8988T (cell line): Measurements from ENCODE around the gene ANKRD36C.
"Not testable (repeated sequence)": the region's sequence is repeated elsewhere in the genome, so short reads cannot be mapped to it uniquely, and the experiment has no call there.

Source experiments
- DNase-seq: peaks from one replicate; pipeline ENCODE4 v3.0.0; 2011

ANKRD36C gene

DNA sequence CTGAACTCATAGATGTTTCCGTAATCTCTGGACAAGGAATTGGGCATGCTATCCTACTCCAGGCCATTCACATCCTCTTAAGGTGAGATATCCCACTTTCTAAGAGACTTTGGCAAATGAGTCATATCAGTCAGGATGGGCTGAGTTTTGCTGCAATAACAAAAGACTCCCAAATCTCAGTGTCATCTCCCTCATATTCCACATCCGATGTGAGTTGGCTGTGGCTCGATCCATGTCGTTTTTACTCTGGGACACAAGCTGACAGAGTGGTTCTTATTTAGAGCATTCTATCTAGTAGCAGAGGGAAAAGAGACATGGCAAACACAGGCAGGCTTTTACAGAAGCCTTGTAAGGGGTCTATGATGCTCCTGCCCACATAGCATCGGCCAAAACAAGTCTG lies 14.6 kb upstream of the ANKRD36C start:
- not testable (repeated sequence) for DNase-seq

DNA sequence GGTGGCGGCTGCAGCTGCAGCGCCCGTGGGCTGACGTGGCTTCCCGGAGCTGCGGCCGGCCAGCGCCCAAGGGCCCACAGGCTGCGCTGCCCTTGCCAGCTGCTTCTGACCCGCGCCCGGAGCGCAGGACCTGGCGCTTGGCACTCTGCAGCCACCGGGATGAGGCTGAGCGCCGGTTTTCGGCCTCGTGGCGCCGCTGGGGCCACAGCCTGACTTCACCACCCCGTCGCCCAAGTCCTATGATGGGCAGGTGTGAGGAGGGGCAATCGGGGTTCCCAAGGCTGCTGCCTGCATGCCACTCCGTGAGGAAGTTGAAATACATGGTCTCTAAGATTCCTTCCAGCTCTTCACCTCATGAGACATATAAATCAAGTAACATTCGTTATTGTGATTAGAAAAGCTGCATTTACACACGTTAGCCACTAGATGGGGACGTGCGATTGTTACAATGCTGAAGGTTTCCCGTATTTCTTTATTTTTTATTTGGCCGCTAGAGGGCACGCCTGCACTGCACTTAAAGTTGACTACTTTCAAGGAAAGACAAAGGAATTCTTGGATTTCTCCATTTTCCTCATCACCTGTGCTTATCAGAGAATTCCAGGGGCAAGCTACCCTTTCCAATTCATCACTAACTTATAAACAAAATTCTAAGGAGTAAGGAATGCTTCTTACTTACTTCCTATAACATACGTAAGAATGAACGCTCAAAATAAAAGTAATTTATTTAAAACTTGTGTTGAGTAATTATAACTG lies 1.1 kb upstream of the ANKRD36C start:
- DNase-seq, result not testable (repeated sequence)

DNA sequence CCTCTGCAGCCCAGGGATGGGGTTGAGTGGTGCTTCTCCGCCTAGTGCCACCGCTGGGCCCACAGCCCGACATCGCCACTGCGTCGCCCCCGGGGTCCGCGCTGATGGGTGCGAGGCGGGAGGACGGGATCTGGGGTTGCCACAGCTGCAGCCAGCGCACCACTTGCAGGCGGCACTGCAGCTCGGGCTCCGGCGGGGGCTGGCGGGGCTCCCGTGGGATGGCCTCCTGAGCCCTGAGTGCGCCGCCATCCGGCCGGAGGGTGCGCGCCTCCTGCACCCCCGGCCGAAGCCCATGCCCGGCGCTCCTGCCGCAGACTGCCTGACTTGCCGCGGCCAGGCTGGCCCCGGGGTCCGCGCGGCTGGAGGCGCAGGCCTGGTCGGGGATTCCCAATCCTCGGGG lies 478 bp upstream of the ANKRD36C start:
- DNase-seq, result not testable (repeated sequence)

DNA sequence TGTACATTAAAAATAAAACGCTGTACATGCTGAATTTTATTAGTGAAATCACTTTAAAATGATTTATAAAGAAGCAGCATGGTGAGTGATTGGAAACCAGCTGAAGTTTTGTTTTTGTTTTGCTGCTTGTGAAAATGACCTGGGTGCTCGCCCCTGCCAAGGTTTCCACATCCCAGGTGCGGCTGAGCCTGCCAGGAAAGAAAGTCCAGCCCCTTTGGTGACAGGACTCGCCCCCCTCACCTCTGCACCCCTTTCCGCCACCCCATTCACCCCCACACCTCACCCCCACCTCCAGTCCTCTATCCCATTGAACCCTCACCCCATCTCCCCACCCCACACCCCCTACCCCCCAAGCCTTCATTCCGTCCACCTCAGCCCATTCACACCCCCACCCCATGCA lies 740 bp downstream of the ANKRD36C start:
- DNase-seq, result not testable (repeated sequence)

DNA sequence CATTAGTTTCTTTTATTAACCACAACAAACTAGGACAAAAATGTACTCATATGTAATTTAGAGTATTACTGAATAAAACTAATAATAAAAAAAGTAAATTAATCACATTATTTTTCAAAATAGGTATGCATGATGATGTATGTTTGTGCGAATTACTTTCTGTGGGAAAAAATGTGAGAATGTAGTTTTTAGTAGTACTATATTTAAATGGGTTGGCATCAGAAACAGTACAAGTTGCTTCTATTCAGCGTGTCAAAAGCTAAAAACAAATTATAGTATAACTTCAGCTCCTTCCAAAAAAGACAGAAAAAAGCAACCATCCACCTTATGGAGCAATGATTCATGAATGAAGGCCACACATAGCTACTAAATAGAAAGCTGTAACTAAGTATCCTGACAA lies 40.0 kb downstream of the ANKRD36C start:
- DNase-seq, result not testable (repeated sequence)

DNA sequence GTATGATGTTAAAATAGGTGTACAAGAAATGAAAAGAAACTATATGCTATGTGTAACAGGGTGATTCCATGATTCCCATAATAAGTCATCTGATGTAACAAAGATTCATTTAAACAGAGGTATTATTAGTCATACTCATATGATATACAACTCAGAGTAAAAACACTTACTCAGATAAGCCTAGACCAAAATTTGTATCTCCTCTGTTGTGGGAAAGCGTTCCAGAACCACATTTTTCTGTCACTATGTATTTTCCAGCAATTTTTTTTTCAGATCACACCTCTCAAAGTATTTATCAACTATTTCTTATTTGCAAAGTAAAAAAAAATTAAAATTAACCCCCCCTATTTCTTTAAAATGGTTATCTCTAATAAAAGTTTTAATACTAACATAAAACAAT lies 43.6 kb downstream of the ANKRD36C start:
- not testable (repeated sequence) for DNase-seq

DNA sequence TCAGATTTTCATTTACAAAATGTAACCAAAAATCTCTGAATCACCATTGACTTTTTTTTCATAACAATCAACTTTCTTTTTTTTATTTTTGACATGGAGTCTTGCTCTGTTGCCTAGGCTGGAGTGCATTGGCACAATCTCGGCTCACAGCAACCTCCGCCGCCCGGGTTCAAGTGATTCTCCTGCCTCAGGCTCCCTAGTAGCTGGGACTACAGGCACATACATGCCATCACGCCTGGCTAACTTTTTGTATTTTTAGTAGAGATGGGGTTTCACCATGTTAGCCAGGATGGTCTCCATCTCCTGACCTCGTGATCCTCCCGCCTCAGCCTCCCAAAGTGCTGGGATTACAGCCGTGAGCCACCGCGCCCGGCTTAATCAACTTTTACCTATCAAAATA lies 51.7 kb downstream of the ANKRD36C start:
- DNase-seq, result not testable (repeated sequence)

DNA sequence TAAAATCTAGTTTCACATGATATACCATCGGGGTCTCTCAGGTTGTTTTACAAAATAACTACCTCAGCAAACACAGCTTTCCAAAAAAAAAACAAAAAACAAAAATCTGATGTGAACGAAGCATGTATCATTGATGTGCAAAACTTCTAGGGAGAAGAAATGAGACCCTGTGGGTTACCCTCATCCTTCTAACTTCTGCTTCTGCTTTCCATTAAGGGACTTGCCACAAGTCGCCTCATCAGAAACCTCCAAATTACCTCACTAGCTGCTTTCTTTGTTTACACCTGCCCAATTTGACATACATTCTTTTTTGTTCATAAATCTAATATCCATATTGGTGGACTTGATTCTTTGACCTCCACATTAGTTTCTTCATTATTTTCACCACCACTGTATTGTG lies 60.9 kb downstream of the ANKRD36C start:
- DNase-seq, result not testable (repeated sequence)

DNA sequence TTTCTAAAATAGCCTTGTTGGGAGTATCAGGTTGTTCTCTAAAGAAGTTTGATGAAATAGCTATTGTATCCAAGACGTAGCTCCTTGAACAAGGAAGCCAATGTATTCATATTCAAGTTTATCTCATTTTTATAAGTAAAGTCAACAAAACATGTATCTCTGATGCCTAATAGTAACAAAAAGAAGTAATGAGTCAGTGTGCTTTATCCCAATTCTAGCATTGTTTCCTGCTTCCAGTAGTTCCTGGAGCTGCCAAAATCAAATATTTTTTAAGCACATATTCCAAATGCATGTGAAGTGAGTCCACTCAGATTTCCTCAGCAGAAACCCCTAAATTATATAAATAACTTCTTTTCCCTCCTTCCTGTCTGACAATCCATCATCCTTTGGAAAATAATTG lies 74.6 kb downstream of the ANKRD36C start:
- not testable (repeated sequence) for DNase-seq

DNA sequence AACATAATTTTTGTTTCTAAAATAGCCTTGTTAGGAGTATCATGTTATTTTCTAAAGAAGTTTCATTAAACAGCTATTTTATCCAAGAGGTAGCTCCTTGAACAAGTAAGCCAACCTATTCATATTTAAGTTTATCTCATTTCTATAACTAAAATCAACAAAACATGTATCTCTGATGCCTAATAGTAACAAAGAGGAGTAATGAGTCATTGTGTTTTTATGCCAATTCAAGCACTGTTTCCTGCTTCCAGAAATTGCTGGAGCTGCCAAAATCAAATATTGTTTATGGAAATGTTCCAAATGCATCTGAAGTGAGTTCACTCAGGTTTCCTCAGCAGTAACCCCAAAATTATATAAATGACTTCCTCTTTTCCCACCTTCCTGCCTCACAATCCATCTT lies 76.5 kb downstream of the ANKRD36C start:
- DNase-seq, result not testable (repeated sequence)

DNA sequence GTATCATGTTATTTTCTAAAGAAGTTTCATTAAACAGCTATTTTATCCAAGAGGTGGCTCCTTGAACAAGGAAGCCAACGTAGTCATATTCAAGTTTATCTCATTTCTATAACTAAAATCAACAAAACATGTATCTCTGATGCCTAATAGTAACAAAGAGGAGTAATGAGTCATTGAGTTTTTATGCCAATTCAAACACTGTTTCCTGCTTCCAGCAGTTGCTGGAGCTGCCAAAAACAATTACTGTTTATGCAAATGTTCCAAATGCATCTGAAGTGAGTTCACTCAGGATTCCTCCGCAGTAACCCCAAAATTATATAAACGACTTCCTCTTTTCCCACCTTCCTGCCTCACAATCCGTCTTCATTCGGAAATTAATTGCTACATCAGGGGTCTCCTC lies 80.2 kb downstream of the ANKRD36C start:
- not testable (repeated sequence) for DNase-seq

DNA sequence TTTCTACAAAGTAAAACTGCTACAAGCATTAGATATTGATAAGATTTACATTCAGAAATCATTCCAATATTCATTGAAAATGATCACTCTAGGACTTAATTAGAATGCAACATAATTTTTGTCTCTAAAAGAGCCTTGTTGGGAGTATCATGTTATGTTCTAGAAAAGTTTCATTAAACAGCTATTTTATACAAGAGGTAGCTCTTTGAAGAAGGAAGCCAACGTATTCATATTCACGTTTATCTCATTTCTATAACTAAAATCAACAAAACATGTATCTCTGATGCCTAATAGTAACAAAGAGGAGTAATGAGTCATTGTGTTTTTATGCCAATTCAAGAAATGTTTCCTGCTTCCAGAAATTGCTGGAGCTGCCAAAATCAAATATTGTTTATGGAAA lies 97.2 kb downstream of the ANKRD36C start:
- not testable (repeated sequence) for DNase-seq

DNA sequence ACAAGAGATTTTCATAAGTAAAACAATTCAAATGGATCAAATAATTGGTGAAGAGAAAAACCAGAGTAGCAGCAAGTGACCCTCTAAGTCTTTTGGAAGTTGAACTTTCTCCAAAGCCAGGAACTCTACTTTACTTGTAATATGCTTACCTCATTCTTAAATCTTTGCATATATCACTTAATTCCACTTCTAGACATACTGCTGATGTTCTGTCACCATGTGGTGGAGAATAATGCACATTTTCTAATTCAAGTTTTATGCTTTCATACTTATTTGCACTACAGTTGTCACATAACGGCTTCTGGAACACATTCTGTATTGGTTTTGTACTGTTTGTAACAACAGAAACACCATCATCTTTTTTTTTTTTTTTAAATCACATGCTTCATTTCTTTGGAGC lies 123.7 kb downstream of the ANKRD36C start:
- DNase-seq, result not testable (repeated sequence)

DNA sequence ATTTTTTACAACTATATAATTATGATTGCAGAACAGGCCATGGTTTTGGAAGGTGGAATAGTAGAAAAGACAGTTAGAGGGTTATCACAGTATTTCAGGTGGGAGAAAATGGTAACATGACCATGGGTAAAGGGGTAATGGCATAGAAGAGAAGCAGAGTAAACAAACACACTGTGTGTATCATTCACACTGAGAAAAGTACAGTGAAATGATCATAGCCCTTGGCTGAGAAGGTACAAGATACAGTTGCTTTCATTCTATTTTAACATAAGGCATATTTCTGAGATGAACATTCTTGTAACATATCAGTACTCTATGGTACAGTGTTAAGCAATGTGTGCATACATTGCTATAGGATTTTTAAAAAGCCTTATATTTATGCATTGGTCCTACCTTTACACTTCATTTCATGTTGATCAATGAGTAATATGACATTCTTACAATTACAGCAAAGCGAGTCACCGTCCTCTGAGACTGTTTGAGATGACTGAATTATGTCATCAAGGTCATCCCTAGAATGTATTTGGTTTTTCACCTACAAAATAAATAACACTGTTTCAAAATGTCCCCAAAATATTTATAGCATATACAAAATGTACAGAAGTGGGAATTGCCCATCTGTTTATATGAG lies 124.5 kb downstream of the ANKRD36C start:
- not testable (repeated sequence) for DNase-seq

DNA sequence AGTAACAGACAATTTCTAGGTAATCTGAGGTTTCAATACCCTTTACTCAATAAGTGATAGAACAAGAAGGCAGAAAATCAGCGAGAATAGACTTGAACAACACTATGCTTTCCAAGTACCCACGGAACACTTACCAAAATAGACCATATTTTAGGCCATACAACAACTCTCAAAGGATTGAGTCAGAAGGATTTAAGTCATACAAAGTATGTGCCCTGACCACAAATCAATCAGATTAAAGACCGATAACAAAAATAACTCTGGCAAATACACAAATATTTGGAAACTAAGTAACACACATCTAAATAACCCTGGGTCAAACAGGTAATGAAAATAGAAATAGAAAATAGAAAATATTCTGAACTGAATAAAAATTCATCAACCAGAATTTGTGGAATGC lies 129.5 kb downstream of the ANKRD36C start:
- not testable (repeated sequence) for DNase-seq

DNA sequence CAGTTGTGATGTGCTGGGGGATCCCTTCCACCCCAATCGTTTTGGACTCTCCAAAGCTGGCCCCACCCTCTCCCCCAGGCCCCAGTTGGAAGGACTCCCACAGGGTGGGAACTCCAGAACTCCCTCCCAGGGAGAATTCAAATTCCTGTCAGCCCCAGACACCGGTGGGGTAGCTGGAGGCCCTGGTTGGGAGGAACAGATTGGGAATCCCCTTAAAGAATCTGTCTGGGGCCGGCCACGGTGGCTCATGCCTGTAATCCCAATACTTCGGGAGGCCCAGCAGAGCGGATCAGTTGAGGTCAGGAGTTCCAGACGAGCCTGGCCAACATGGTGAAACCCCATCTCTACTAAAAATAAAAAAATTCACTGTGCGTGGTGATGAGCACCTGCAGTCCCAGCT lies 155.5 kb downstream of the ANKRD36C start:
- DNase-seq, result no peak

DNA sequence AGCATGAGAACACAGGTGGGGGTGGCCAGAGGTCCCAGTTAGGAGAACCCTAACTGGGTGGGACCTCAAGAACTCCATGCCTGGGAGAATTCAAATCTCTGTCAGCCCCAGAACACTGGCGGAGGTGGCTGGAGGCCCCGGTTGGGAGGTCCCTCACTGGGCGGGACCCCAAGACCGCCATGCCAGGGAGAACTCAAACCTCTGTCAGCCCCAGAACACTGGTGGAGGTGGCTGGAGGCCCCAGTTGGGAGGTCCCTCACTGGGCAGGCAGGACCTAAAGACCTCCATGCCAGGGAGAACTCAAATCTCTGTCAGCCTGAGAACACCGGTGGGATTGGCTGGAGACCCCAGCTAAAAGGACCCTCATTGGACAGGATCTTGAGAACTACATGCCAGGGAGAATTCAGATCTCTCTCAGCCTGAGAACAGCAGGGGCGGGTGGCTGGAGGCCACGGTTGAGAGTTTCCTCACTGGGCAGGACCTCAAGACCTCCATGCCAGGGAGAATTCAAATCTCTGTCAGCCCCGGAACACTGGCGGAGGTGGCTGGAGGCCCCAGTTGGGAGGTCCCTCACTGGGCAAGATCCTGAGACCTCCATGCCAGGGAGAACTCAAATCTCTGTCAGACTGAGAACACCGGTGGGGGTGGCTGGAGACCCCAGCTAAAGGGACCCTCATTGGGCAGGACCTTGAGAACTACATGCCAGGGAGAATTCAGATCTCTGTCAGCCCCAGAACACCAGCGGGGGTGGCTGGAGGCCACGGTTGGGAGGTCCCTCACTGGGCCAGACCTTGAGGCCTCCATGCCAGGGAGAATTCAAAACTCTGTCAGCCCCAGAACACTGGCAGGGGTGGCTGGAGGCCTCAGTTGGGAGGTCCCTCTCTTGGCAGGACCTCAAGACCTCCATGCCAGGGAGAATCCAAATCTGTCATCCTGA lies 157.3 kb downstream of the ANKRD36C start:
- DNase-seq, result not testable (repeated sequence)

DNA sequence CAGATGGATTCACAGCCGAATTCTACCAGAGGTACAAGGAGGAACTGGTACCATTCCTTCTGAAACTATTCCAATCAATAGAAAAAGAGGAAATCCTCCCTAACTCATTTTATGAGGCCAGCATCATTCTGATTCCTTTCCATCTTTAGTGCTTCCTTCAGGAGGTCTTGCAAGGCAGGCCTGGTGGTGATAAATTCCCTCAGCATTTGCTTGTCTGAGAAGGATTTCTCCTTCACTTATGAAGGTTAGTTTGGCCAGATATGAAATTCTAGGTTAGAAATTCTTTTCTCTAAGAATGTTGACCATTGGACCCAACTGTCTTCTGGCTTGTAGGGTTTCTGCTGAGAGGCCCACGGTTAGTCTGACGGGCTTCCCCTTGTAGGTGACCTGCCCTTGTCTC lies 167.4 kb downstream of the ANKRD36C start:
- DNase-seq, result not testable (repeated sequence)

DNA sequence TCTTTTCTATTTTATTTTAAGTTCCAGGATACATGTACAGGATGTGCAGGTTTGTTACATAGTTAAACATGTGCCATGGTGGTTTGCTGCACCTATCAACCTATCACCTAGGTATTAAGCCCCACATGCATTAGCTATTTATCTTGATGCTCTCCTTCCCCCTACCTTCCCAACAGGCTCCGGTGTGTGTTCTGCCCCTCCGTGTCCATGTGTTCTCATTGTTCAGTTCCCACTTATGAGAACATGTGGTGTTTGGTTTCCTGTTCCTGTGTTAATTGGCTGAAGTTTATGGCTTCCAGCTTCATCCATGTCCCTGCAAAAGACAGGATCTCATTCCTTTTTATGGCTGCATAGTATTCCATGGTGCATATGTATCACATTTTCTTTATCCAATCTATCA lies 174.1 kb downstream of the ANKRD36C start:
- not testable (repeated sequence) for DNase-seq

DNA sequence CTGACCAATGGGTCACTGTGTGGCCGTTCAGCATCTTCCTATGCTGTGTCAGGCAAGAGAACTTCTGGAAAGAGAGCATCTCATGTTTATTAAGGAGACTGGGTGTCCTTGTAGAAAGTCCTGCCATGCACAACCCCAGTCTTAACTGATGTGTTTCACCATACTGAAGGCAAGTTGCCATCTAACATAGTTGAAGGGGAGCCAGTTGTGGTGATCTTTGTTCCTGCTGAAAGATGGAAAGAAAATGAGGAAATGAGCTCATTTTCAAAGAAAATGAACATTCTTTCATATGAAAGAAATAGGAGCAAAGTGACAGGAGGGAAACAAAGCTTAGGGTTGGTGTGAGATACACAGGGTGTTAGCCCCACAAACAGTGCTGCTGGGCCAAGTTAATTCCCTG lies 178.3 kb downstream of the ANKRD36C start:
- DNase-seq, result not testable (repeated sequence)

DNA sequence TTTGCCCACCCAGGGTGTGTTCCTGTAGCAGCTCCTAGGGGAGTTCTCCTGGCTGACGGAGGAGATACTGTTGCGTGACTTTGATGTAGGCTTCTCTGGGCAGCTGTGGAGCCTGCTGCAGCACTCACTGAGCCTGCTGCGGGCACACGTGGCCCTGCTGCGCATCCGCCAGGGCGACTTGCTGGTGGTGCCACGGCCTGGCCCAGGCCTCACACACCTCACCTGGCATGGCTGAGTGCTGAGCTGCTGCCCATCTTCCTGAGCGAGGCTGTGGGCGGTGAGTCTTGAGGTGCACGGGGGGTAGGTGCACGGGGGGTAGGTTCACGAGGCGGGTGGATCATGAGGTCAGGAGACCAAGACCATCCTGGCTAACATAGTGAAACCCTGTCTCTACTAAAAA lies 191.7 kb downstream of the ANKRD36C start:
- no peak for DNase-seq

DNA sequence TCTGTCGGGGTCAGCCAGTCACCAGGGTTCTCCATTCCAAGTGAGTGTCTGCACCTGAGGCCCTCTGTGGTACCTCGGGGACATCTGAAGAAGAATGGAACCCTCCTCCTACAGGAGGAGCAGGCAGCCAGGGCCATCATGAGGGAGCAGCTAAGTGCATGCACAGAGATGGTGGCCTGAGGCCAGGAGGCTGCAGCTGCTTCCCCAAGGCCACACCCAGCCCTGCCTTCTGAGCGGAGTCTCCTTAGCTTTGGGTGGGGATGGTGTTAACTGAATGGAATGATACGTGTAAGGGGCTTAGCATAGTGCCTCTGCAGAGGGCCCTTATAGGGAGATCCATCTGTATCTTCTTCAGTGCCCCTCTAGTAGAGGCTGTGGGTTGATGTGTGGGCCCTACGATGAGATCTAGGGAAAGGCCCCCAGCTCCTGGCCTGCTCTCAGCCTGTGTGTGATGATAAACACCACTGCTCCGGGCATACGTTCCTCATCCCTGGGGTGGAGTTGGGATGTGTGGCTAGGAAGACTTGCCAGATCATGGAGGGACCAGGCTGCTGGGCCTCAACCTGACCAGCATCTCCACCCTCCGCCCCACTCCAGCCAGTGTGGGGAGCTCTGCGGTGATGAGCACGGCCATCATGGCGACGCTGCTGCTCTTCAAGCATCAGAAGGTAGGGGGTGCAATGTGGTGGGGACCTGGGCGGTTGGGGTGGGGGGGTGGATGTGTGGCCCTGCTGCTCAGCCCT lies 192.3 kb downstream of the ANKRD36C start:
- DNase-seq, result not testable (repeated sequence)
